Activated CD4-positive, alpha-beta T cell treated with anti-CD3 and anti-CD28 coated beads for 48 hours (primary cell): ENCODE data around the gene KCNC1.

ENCODE experiments used
- DNase-seq: peaks from one replicate; pipeline ENCODE4 v3.0.0-alpha.2; 2020

Gene KCNC1

GRCh38 chr11:17775507-17776211 is 41.1 kb downstream of the KCNC1 start:
- no peak for DNase-seq

GRCh38 chr11:17776212-17776875 is 41.8 kb downstream of the KCNC1 start:
- no peak for DNase-seq

- DNase-seq, result no peak
Measured at GRCh38 chr11:17777086-17777737, 42.6 kb downstream of the KCNC1 start.

- no peak for DNase-seq
Measured at GRCh38 chr11:17777738-17778091, 43.1 kb downstream of the KCNC1 start.

- no peak for DNase-seq
Measured at GRCh38 chr11:17778352-17778751, 43.8 kb downstream of the KCNC1 start.

GRCh38 chr11:17778956-17779860 is 44.6 kb downstream of the KCNC1 start:
- no peak for DNase-seq

- DNase-seq, result no peak
Measured at GRCh38 chr11:17779861-17780594, 45.4 kb downstream of the KCNC1 start.

- DNase-seq, result no peak
Measured at GRCh38 chr11:17780668-17781067, 46.1 kb downstream of the KCNC1 start.

GRCh38 chr11:17781221-17781620 is 46.6 kb downstream of the KCNC1 start:
- DNase-seq, result no peak

- no peak for DNase-seq
Measured at GRCh38 chr11:17781626-17782025, 47.0 kb downstream of the KCNC1 start.

- no peak for DNase-seq
Measured at GRCh38 chr11:17782145-17782544, 47.6 kb downstream of the KCNC1 start.

GRCh38 chr11:17782603-17783337 is 48.2 kb downstream of the KCNC1 start:
- no peak for DNase-seq

GRCh38 chr11:17783878-17784277 is 49.3 kb downstream of the KCNC1 start:
- no peak for DNase-seq

GRCh38 chr11:17786824-17787525 is 52.4 kb downstream of the KCNC1 start:
- DNase-seq, result no peak

GRCh38 chr11:17788084-17788483 is 53.5 kb downstream of the KCNC1 start:
- no peak for DNase-seq

- DNase-seq, result no peak
Measured at GRCh38 chr11:17790453-17790852, 55.9 kb downstream of the KCNC1 start.

GRCh38 chr11:17791144-17791543 is 56.6 kb downstream of the KCNC1 start:
- DNase-seq, result no peak

- no peak for DNase-seq
Measured at GRCh38 chr11:17792161-17792560, 57.6 kb downstream of the KCNC1 start.

- DNase-seq, result no peak
Measured at GRCh38 chr11:17793642-17794170, 59.1 kb downstream of the KCNC1 start.

- no peak for DNase-seq
Measured at GRCh38 chr11:17794981-17795380, 60.4 kb downstream of the KCNC1 start.

GRCh38 chr11:17796154-17796553 is 61.6 kb downstream of the KCNC1 start:
- DNase-seq, result no peak
